Endothelial cell of umbilical vein (primary cell): ENCODE results near the gene KRT3.

Experiments used
- POLR2A ChIP-seq: IDR thresholded peaks from 2 replicates; pipeline ENCODE4 v1.6.1; 2012; ENCODE audit warnings: low read depth, mild to moderate bottlenecking, control low read depth, low read length
- POLR2AphosphoS5 ChIP-seq: IDR thresholded peaks from 2 replicates; pipeline ENCODE4 v1.6.1; 2012; ENCODE audit warnings: low read depth, mild to moderate bottlenecking, control low read depth, low read length, moderate library complexity; ENCODE audit not compliant: insufficient read depth
- TF ChIP-seq, protein P1 (sequence below), 2 donors: IDR thresholded peaks; 1 replicate in 1 of 2; 2 replicates in 1 of 2; pipeline ENCODE4 v1.5.1; 2011; ENCODE audit warnings: low read length in 2 of 2, mild to moderate bottlenecking in 2 of 2, moderate library complexity in 2 of 2, control low read depth in 1 of 2, inconsistent platforms in 1 of 2, low read depth in 1 of 2; ENCODE audit not compliant: insufficient read depth in 1 of 2; ENCODE audit errors: extremely low read depth in 1 of 2

DNA sequence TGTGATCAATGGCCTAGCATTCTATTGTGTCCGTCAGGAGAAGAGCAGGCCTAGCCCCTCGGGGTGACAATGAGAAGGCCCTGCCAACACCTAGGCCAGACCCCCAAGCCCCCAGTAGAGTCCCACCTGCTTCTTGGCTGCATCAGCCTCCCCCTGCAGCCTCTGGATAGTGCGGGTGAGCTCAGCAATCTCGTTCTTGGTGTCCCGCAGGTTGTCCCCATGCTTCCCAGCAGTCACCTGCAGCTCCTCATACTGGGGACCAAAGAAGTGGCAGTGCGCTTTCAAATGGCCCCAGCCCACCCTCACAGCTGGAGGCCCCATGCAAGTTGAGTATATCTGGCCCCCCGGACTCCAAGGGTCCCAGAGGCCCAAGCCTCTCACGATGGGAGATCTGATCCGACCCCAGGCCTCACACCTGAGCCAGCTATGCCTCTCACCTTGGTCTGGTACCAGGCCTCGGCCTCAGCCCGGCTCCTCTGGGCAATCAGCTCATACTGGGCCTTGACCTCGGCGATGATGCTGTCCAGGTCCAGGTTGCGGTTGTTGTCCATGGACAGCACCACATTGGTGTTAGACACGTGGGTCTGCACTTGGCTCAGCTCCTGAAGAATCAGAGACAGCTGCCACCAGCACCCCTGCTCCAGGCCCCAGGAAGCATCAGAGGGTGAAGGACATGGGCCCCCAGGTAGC, 28.0 kb upstream of the KRT3 start:
- no peak for TF ChIP-seq POLR2AphosphoS5
- no peak for TF ChIP-seq POLR2A
- TF ChIP-seq, protein P1, sequence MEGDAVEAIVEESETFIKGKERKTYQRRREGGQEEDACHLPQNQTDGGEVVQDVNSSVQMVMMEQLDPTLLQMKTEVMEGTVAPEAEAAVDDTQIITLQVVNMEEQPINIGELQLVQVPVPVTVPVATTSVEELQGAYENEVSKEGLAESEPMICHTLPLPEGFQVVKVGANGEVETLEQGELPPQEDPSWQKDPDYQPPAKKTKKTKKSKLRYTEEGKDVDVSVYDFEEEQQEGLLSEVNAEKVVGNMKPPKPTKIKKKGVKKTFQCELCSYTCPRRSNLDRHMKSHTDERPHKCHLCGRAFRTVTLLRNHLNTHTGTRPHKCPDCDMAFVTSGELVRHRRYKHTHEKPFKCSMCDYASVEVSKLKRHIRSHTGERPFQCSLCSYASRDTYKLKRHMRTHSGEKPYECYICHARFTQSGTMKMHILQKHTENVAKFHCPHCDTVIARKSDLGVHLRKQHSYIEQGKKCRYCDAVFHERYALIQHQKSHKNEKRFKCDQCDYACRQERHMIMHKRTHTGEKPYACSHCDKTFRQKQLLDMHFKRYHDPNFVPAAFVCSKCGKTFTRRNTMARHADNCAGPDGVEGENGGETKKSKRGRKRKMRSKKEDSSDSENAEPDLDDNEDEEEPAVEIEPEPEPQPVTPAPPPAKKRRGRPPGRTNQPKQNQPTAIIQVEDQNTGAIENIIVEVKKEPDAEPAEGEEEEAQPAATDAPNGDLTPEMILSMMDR (IDR thresholded peaks at IDR 0.05; ENCODE audit: extremely low read depth in 1 of 2, insufficient read depth in 1 of 2, low read depth in 1 of 2, low read length in 2 of 2): no peak
